Activated CD8-positive, alpha-beta T cell treated with anti-CD3 and anti-CD28 coated beads for 36 hours (primary cell): Measurements from ENCODE around the gene PHTF1. TPM values are rescaled to one million over a fixed set of nuclear protein-coding genes. Genes with fewer than 3 reads are reported as not detected.

ENCODE experiments used
- ATAC-seq: fragments of 200-7000 bp; cut with Tn5 transposase; one replicate; pipeline ENCODE4 v1.10.0; 2021; ENCODE audit warnings: mild to moderate bottlenecking, moderate library complexity
- CTCF ChIA-PET: fragments of 350-600 bp; sonication (Branson Sonifier 250); formaldehyde crosslinking; loops from one replicate; lab custom pipeline; 2021; ENCODE audit warnings: antibody characterized with exemption; lab: Charles Lee
- POLR2A ChIA-PET: fragments of 350-600 bp; sonication (Branson Sonifier 250); formaldehyde crosslinking; loops from one replicate; lab custom pipeline; 2021; ENCODE audit warnings: antibody characterized with exemption; lab: Charles Lee
- DNase-seq: peaks from one replicate; pipeline ENCODE4 v3.0.0-alpha.2; 2020
- H3K27ac Mint-ChIP-seq: one replicate; pipeline ENCODE4 v1.8.0; 2021; ENCODE audit warnings: mild to moderate bottlenecking, mixed read lengths
- H3K27me3 Mint-ChIP-seq: one replicate; pipeline ENCODE4 v1.8.0; 2021; ENCODE audit warnings: mixed read lengths
- H3K36me3 Mint-ChIP-seq: one replicate; pipeline ENCODE4 v1.8.0; 2021; ENCODE audit warnings: low read depth, mixed read lengths
- H3K4me1 Mint-ChIP-seq: one replicate; pipeline ENCODE4 v1.8.0; 2021; ENCODE audit warnings: low read depth, mixed read lengths
- H3K4me3 Mint-ChIP-seq: one replicate; pipeline ENCODE4 v1.8.0; 2021; ENCODE audit warnings: mild to moderate bottlenecking, moderate library complexity, mixed read lengths
- H3K9me3 Mint-ChIP-seq: one replicate; pipeline ENCODE4 v1.8.0; 2021; ENCODE audit warnings: mixed read lengths
- CTCF ChIP-seq: fragments of 200-600 bp; IDR thresholded peaks from one replicate; pipeline ENCODE4 v1.8.0; 2022; ENCODE audit warnings: antibody characterized with exemption, mild to moderate bottlenecking
- intact Hi-C: fragments of 100-400 bp; cut with micrococcal nuclease; formaldehyde crosslinking; loops from one replicate; pipeline ENCODE4 v1.10.0; 2022
- total RNA-seq, 2 experiments: library from RNA; stranded (reverse); gene quantifications; one replicate each; pipeline ENCODE4 v1.2.3, GENCODE V29; 2021

Gene PHTF1
- total RNA-seq, 2 experiments from 2014 or later, result 13.1 to 14.4 TPM

- Mint-ChIP-seq H3K4me1 (peaks cover 30% of the 10 kb centered on the region), H3K27ac (no peak overlapping the region), H3K4me3 (no peak overlapping the region), H3K27me3 (no peaks in the 10 kb centered on the region), H3K9me3 (peaks cover 3% of the 10 kb centered on the region), H3K36me3 (peaks cover 9% of the 10 kb centered on the region)
- DNase-seq (no peak), ATAC-seq (no peak)
- TF ChIP-seq CTCF, result no peak
- intact Hi-C loops, result loop anchor here (2.0 kb wide), 1 partner anchor 28 kb away; no protein-coding TSS in a partner anchor
- CTCF ChIA-PET, result interaction anchor here (2.8 kb wide), 1 partner anchor 9 kb away, joined by 10 read pairs; no protein-coding TSS in a partner anchor
- POLR2A ChIA-PET, result interaction anchor here (0.9 kb wide), 1 partner anchor 87 kb away, joined by 3 read pairs; no protein-coding TSS in a partner anchor
Measured at GRCh38 chr1:113782406-113782805, 23.1 kb upstream of the PHTF1 start.

GRCh38 chr1:113780374-113781146 is 21.3 kb upstream of the PHTF1 start:
- no peak overlapping the region for H3K27ac Mint-ChIP-seq
- ChIA-PET CTCF (interaction anchor here (2.8 kb wide), 1 partner anchor 11 kb away, joined by 10 read pairs; no protein-coding TSS in a partner anchor), POLR2A (interaction anchor here (1.3 kb wide), 1 partner anchor 28 kb away, joined by 4 read pairs; no protein-coding TSS in a partner anchor)
- DNase-seq (no peak), ATAC-seq (peak; percentile 11)
- H3K36me3 Mint-ChIP-seq, result peaks cover 18% of the 10 kb centered on the region
- TF ChIP-seq CTCF, result no peak
- H3K27me3 Mint-ChIP-seq, result no peaks in the 10 kb centered on the region
- no peak overlapping the region for H3K4me3 Mint-ChIP-seq
- peaks cover 13% of the 10 kb centered on the region for H3K4me1 Mint-ChIP-seq
- intact Hi-C loops, result no loop called here
- peaks cover 3% of the 10 kb centered on the region for H3K9me3 Mint-ChIP-seq

- Mint-ChIP-seq H3K4me3 (no peak overlapping the region), H3K9me3 (peaks cover 3% of the 10 kb centered on the region), H3K4me1 (peaks cover 8% of the 10 kb centered on the region), H3K27me3 (no peaks in the 10 kb centered on the region), H3K36me3 (peaks cover 18% of the 10 kb centered on the region), H3K27ac (no peak overlapping the region)
- intact Hi-C loops, result no loop called here
- no peak for TF ChIP-seq CTCF
- CTCF ChIA-PET, result no interaction called here
- DNase-seq (no peak), ATAC-seq (no peak)
- POLR2A ChIA-PET, result interaction anchor here (1.3 kb wide), 1 partner anchor 29 kb away, joined by 4 read pairs; no protein-coding TSS in a partner anchor
Measured at GRCh38 chr1:113779542-113779941, 20.3 kb upstream of the PHTF1 start.

- Mint-ChIP-seq H3K4me3 (no peak overlapping the region), H3K9me3 (peaks cover 3% of the 10 kb centered on the region), H3K36me3 (peaks cover 18% of the 10 kb centered on the region), H3K27ac (no peak overlapping the region), H3K27me3 (no peaks in the 10 kb centered on the region), H3K4me1 (peaks cover 11% of the 10 kb centered on the region)
- POLR2A ChIA-PET, result no interaction called here
- intact Hi-C loops, result no loop called here
- ATAC-seq (no peak), DNase-seq (no peak)
- no peak for TF ChIP-seq CTCF
- CTCF ChIA-PET, result no interaction called here
Measured at GRCh38 chr1:113777561-113777960, 18.3 kb upstream of the PHTF1 start.

- peak overlapping the region; percentile 47 for H3K27ac Mint-ChIP-seq
- intact Hi-C loops, result no loop called here
- no peaks in the 10 kb centered on the region for H3K27me3 Mint-ChIP-seq
- DNase-seq (no peak), ATAC-seq (no peak)
- H3K4me3 Mint-ChIP-seq, result no peak overlapping the region
- no peak for TF ChIP-seq CTCF
- no peaks in the 10 kb centered on the region for H3K9me3 Mint-ChIP-seq
- peaks cover 28% of the 10 kb centered on the region for H3K36me3 Mint-ChIP-seq
- CTCF ChIA-PET, result no interaction called here
- POLR2A ChIA-PET, result interaction anchor here (2.4 kb wide), 1 partner anchor 10 kb away, joined by 13 read pairs; the partner anchor contains the start of gene PHTF1
- H3K4me1 Mint-ChIP-seq, result peaks cover 43% of the 10 kb centered on the region
Measured at GRCh38 chr1:113770031-113770430, 10.7 kb upstream of the PHTF1 start.
